HepG2 (cell line): Measurements from ENCODE around the gene CCDC8. TPM values are rescaled to one million over a fixed set of nuclear protein-coding genes. Genes with fewer than 3 reads are reported as not detected.

Experiments used
- ATAC-seq: fragments of 200-7000 bp; cut with Tn5 transposase; 3 replicates; pipeline ENCODE4 v1.9.1; 2020; ENCODE audit warnings: mild to moderate bottlenecking, moderate library complexity
- BruUV-seq: library from RNA; stranded (reverse); fragments of 400-500 nt; replicated peaks from 2 replicates; lab custom pipeline; 2021; lab: Mats Ljungman, UMichigan
- CTCF ChIA-PET: fragments of 300-600 bp; formaldehyde crosslinking; extraction: SDS; loops from one replicate; lab custom pipeline; 2021; ENCODE audit warnings: low total read pairs, inconsistent platforms, low intra/inter-chr PET ratio; lab: Yijun Ruan, JAX
- POLR2A ChIA-PET: fragments of 350-600 bp; sonication (Branson Sonifier 250); formaldehyde crosslinking; loops from one replicate; lab custom pipeline; 2020; ENCODE audit warnings: antibody characterized with exemption, inconsistent platforms; lab: Yijun Ruan, JAX
- DNase-seq: peaks from one replicate; pipeline ENCODE4 v3.0.0-alpha.2; 2015; ENCODE audit warnings: low spot score
- FAIRE-seq: peaks from 3 replicates; lab custom pipeline; 2011; peaks lifted over from hg19 to GRCh38; lab: Jason Lieb, UNC
- H2AFZ ChIP-seq: one replicate; pipeline ENCODE4 v1.6.1; 2011; ENCODE audit warnings: low read length, inconsistent platforms
- H3K27ac ChIP-seq: fragments of 300-600 bp; 3 replicates; pipeline ENCODE4 v1.8.0; 2011; ENCODE audit warnings: mixed run types, mild to moderate bottlenecking, mixed read lengths, low read length, inconsistent platforms; ENCODE audit not compliant: insufficient read depth; ENCODE audit errors: extremely low read length
- H3K27me3 ChIP-seq, 2 experiments: fragments of 200-600 bp in 1 of 2; 2 replicates in 1 of 2; 3 replicates in 1 of 2; pipeline versions ENCODE4 v1.6.0 to v1.8.0; 2011; ENCODE audit warnings: low read length in 2 of 2, mild to moderate bottlenecking in 2 of 2, moderate library complexity in 2 of 2, inconsistent platforms in 1 of 2; ENCODE audit not compliant: insufficient read depth in 2 of 2, control insufficient read depth in 1 of 2
- H3K36me3 ChIP-seq, 2 experiments: fragments of 200-600 bp in 1 of 2; replicated peaks in 1 of 2; 2 replicates in 1 of 2; 3 replicates in 1 of 2; pipeline versions ENCODE4 v1.5.1 to v1.8.0; 2011; ENCODE audit warnings: low read length in 2 of 2, inconsistent platforms in 1 of 2; ENCODE audit not compliant: insufficient read depth in 2 of 2, control insufficient read depth in 1 of 2
- H3K4me1 ChIP-seq: 2 replicates; pipeline ENCODE4 v1.5.1; 2012; ENCODE audit warnings: low read length, inconsistent platforms; ENCODE audit not compliant: insufficient read depth
- H3K4me2 ChIP-seq: 2 replicates; pipeline ENCODE4 v1.6.0; 2011; ENCODE audit warnings: low read depth, low read length, inconsistent platforms
- H3K4me3 ChIP-seq, 3 experiments: fragments of 200-600 bp in 1 of 3; sonication (generic), shearing (Covaris generic) in 1 of 3; replicated peaks in 1 of 3; 2 replicates each; pipeline ENCODE4 v1.5.1; 2011 to 2016; ENCODE audit warnings: low read length in 3 of 3, inconsistent platforms in 2 of 3, low read depth in 2 of 3, mild to moderate bottlenecking in 2 of 3, control low read depth in 1 of 3, mixed read lengths in 1 of 3; ENCODE audit not compliant: insufficient read depth in 1 of 3
- H3K79me2 ChIP-seq: one replicate; pipeline ENCODE4 v1.6.1; 2011; ENCODE audit warnings: low read length, inconsistent platforms; ENCODE audit not compliant: insufficient read depth
- H3K9ac ChIP-seq: 2 replicates; pipeline ENCODE4 v1.6.0; 2011; ENCODE audit warnings: mild to moderate bottlenecking, low read depth, low read length, inconsistent platforms; ENCODE audit not compliant: insufficient read depth
- H3K9me3 ChIP-seq: 2 replicates; pipeline ENCODE4 v1.5.1; 2012; ENCODE audit warnings: mild to moderate bottlenecking, low read length
- H4K20me1 ChIP-seq: 2 replicates; pipeline ENCODE4 v1.6.0; 2011; ENCODE audit warnings: inconsistent platforms, mild to moderate bottlenecking, low read length, moderate library complexity; ENCODE audit not compliant: insufficient read depth
- DNMT1 ChIP-seq: sonication (generic); formaldehyde crosslinking; IDR thresholded peaks from 2 replicates; pipeline ENCODE4 v1.5.1; 2020; ENCODE audit warnings: mild to moderate bottlenecking, missing genetic modification reagents
- MBNL3 ChIP-seq: fragments of 250-450 bp; sonication (Bioruptor Pico); conservative IDR thresholded peaks from 2 replicates; pipeline ENCODE4 v1.8.0; 2022; ENCODE audit warnings: mild to moderate bottlenecking, inconsistent platforms
- MEIS1 ChIP-seq: sonication (generic); formaldehyde crosslinking; IDR thresholded peaks from 2 replicates; pipeline ENCODE4 v1.9.0; 2021; ENCODE audit warnings: mild to moderate bottlenecking, missing genetic modification reagents, moderate library complexity, borderline replicate concordance
- NBN ChIP-seq: fragments of 450-650 bp; conservative IDR thresholded peaks from 2 replicates; pipeline ENCODE4 v1.6.1; 2017
- NONO ChIP-seq, 2 experiments: fragments of 450-650 bp in 1 of 2; sonication (generic) in 1 of 2; formaldehyde crosslinking in 1 of 2; IDR thresholded peaks in 1 of 2; conservative IDR thresholded peaks in 1 of 2; 2 replicates each; pipeline versions ENCODE4 v1.6.1 to v1.8.0; 2017 to 2022; ENCODE audit warnings: mild to moderate bottlenecking in 1 of 2, missing genetic modification reagents in 1 of 2, moderate library complexity in 1 of 2
- SAP130 ChIP-seq: IDR thresholded peaks from 2 replicates; pipeline ENCODE4 v1.6.1; 2016; ENCODE audit warnings: low read depth
- TEAD3 ChIP-seq: optimal IDR thresholded peaks from 2 replicates; pipeline ENCODE3; 2016; ENCODE audit warnings: borderline replicate concordance
- ZKSCAN1 ChIP-seq: fragments of 150-350 bp; IDR thresholded peaks from 2 replicates; pipeline ENCODE4 v1.6.1; 2014; ENCODE audit warnings: low read length
- ZNF383 ChIP-seq: sonication (generic); formaldehyde crosslinking; IDR thresholded peaks from 2 replicates; pipeline ENCODE4 v1.4.0; 2020; ENCODE audit warnings: missing genetic modification reagents, mild to moderate bottlenecking, borderline replicate concordance
- ZNF543 ChIP-seq: sonication (generic); formaldehyde crosslinking; IDR thresholded peaks from 2 replicates; pipeline ENCODE4 v1.4.0; 2020; ENCODE audit warnings: mild to moderate bottlenecking, missing genetic modification reagents
- ZZZ3 ChIP-seq: sonication (generic); formaldehyde crosslinking; IDR thresholded peaks from 2 replicates; pipeline ENCODE4 v1.4.0; 2020; ENCODE audit warnings: missing genetic modification reagents, mild to moderate bottlenecking, borderline replicate concordance
- WGBS: methylation state at CpG from one replicate; pipeline ENCODE4 v1.1.6; 2017; ENCODE audit warnings: low lambda C conversion rate; 5-methylcytosine and 5-hydroxymethylcytosine counted together
- in situ Hi-C: cut with HindIII; loops from 2 replicates; pipeline ENCODE4 v1.10.0; 2017; ENCODE audit warnings: low pct_unique_long_range_greater_than_20kb; ENCODE audit not compliant: extremely low pct_ligation_motif_present
- intact Hi-C: fragments of 100-400 bp; cut with micrococcal nuclease; formaldehyde crosslinking; loops from one replicate; pipeline ENCODE4 v1.10.0; 2022; ENCODE audit not compliant: unreplicated experiment
- polyA plus RNA-seq, 8 experiments: library from polyadenylated mRNA; depleted of rRNA in 3 of 8; stranded (reverse) in 7 of 8; unstranded in 1 of 8; fragments of >200 nt; fragmentation: Illumina TruSeq in 4 of 8; extraction: Trizol in 4 of 8; gene quantifications; 2 replicates each; pipeline versions ENCODE4 v1.2.1 to v1.2.3, GENCODE V29; 2011 to 2016; ENCODE audit warnings: low read depth in 4 of 8, missing spikeins in 1 of 8, mixed read lengths in 1 of 8; ENCODE audit not compliant: insufficient read depth in 1 of 8
- total RNA-seq, 5 experiments: library from RNA; depleted of rRNA; stranded (reverse); fragments of >200 nt; fragmentation: Illumina TruSeq; extraction: Trizol; gene quantifications; 2 replicates each; pipeline ENCODE4 v1.2.3, GENCODE V29; 2016; ENCODE audit warnings: low read depth in 1 of 5
- TF ChIP-seq, protein P1 (sequence below): IDR thresholded peaks from 2 replicates; pipeline ENCODE4 v1.6.1; 2016; ENCODE audit warnings: low read depth, missing genetic modification reagents, missing compliant biosample characterization
- TF ChIP-seq, protein P2 (sequence below): sonication (generic); formaldehyde crosslinking; IDR thresholded peaks from 2 replicates; pipeline ENCODE4 v1.4.0; 2020; ENCODE audit warnings: missing genetic modification reagents, borderline replicate concordance
- TF ChIP-seq, protein P3 (sequence below): sonication (generic); formaldehyde crosslinking; IDR thresholded peaks from 2 replicates; pipeline ENCODE4 v1.5.0; 2020; ENCODE audit warnings: missing genetic modification reagents
- TF ChIP-seq, protein P4 (sequence below): sonication (generic); formaldehyde crosslinking; IDR thresholded peaks from 2 replicates; pipeline ENCODE4 v1.5.0; 2020; ENCODE audit warnings: missing genetic modification reagents

The CCDC8 gene
- total and polyA plus RNA-seq, 2 of the 13 experiments (the other 11 are each of a cell fraction or from before 2014, with no cell fraction given) = 0.04 TPM; not detected in 1

DNA sequence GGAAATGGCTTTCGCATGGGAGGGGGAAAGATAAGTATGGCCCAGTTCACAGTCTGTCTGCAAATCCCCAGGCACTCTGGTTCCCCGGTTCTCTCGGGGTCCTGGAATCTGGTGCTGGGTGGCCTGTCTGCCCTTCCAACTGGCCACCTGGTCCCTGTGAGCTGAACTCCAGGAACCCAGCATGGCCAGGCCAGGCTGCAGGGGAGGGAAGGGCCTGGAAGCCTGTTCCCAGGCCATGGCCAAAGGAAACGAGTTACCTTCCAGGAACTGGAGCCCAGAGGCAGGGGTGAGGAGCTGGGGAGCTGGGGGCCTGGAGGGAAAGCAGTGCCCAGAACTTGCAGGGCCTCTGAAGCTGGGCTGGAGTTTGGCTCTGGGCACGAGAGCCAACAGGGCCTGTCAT lies 34.5 kb upstream of the CCDC8 start:
- Histone ChIP-seq H3K9me3 (no peaks in the 10 kb centered on the region), H4K20me1 (no peaks in the 10 kb centered on the region), H3K36me3 (no peaks in the 10 kb centered on the region), H3K27ac (no peak overlapping the region), H3K4me3 (no peak overlapping the region), H3K4me2 (no peak overlapping the region), H3K27me3 (no peaks in the 10 kb centered on the region), H3K79me2 (no peaks in the 10 kb centered on the region), H2AFZ (no peak overlapping the region)
- ATAC-seq (no peak), FAIRE-seq (no peak)
- 50% methylated on average over 2 of the region's 5 CpGs for WGBS
- POLR2A ChIA-PET = no interaction called here
- in situ Hi-C loops = no loop called here
- BruUV-seq = no TSS peak
- intact Hi-C loops = no loop called here
- TF ChIP-seq ZKSCAN1 (no peak), SAP130 (no peak), NONO (IDR thresholded peaks at IDR 0.05) (no peak), NONO (CRISPR knock-in tag; conservative IDR thresholded peaks at IDR 0.05) (no peak), TEAD3 (CRISPR knock-in tag) (no peak), MEIS1 (CRISPR knock-in tag) (no peak), ZZZ3 (CRISPR knock-in tag) (no peak), NBN (no peak), DNMT1 (CRISPR knock-in tag) (no peak), ZNF383 (CRISPR knock-in tag) (no peak), ZNF543 (CRISPR knock-in tag) (no peak), MBNL3 (CRISPR knock-in tag) (no peak)
- TF ChIP-seq, protein P1, sequence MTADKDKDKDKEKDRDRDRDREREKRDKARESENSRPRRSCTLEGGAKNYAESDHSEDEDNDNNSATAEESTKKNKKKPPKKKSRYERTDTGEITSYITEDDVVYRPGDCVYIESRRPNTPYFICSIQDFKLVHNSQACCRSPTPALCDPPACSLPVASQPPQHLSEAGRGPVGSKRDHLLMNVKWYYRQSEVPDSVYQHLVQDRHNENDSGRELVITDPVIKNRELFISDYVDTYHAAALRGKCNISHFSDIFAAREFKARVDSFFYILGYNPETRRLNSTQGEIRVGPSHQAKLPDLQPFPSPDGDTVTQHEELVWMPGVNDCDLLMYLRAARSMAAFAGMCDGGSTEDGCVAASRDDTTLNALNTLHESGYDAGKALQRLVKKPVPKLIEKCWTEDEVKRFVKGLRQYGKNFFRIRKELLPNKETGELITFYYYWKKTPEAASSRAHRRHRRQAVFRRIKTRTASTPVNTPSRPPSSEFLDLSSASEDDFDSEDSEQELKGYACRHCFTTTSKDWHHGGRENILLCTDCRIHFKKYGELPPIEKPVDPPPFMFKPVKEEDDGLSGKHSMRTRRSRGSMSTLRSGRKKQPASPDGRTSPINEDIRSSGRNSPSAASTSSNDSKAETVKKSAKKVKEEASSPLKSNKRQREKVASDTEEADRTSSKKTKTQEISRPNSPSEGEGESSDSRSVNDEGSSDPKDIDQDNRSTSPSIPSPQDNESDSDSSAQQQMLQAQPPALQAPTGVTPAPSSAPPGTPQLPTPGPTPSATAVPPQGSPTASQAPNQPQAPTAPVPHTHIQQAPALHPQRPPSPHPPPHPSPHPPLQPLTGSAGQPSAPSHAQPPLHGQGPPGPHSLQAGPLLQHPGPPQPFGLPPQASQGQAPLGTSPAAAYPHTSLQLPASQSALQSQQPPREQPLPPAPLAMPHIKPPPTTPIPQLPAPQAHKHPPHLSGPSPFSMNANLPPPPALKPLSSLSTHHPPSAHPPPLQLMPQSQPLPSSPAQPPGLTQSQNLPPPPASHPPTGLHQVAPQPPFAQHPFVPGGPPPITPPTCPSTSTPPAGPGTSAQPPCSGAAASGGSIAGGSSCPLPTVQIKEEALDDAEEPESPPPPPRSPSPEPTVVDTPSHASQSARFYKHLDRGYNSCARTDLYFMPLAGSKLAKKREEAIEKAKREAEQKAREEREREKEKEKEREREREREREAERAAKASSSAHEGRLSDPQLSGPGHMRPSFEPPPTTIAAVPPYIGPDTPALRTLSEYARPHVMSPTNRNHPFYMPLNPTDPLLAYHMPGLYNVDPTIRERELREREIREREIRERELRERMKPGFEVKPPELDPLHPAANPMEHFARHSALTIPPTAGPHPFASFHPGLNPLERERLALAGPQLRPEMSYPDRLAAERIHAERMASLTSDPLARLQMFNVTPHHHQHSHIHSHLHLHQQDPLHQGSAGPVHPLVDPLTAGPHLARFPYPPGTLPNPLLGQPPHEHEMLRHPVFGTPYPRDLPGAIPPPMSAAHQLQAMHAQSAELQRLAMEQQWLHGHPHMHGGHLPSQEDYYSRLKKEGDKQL (CRISPR knock-in tag) = no peak
- TF ChIP-seq, protein P2, sequence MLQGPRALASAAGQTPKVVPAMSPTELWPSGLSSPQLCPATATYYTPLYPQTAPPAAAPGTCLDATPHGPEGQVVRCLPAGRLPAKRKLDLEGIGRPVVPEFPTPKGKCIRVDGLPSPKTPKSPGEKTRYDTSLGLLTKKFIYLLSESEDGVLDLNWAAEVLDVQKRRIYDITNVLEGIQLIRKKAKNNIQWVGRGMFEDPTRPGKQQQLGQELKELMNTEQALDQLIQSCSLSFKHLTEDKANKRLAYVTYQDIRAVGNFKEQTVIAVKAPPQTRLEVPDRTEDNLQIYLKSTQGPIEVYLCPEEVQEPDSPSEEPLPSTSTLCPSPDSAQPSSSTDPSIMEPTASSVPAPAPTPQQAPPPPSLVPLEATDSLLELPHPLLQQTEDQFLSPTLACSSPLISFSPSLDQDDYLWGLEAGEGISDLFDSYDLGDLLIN = no peak
- TF ChIP-seq, protein P3, sequence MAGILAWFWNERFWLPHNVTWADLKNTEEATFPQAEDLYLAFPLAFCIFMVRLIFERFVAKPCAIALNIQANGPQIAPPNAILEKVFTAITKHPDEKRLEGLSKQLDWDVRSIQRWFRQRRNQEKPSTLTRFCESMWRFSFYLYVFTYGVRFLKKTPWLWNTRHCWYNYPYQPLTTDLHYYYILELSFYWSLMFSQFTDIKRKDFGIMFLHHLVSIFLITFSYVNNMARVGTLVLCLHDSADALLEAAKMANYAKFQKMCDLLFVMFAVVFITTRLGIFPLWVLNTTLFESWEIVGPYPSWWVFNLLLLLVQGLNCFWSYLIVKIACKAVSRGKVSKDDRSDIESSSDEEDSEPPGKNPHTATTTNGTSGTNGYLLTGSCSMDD (CRISPR knock-in tag) = no peak
- TF ChIP-seq, protein P4, sequence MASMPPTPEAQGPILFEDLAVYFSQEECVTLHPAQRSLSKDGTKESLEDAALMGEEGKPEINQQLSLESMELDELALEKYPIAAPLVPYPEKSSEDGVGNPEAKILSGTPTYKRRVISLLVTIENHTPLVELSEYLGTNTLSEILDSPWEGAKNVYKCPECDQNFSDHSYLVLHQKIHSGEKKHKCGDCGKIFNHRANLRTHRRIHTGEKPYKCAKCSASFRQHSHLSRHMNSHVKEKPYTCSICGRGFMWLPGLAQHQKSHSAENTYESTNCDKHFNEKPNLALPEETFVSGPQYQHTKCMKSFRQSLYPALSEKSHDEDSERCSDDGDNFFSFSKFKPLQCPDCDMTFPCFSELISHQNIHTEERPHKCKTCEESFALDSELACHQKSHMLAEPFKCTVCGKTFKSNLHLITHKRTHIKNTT = no peak
- TF ChIP-seq, all 625 proteins: peak for 0
- H3K9ac ChIP-seq = no peak overlapping the region
- H3K4me1 ChIP-seq = no peaks in the 10 kb centered on the region
- CTCF ChIA-PET = no interaction called here
- DNase-seq = no peak
